Kidney glomerular epithelial cell (primary cell): ENCODE measurements around the gene SCARF1.

Experiments
- DNase-seq: peaks from one replicate; lab custom pipeline; 2025; lab: John Stamatoyannopoulos, UW

The SCARF1 gene

DNA sequence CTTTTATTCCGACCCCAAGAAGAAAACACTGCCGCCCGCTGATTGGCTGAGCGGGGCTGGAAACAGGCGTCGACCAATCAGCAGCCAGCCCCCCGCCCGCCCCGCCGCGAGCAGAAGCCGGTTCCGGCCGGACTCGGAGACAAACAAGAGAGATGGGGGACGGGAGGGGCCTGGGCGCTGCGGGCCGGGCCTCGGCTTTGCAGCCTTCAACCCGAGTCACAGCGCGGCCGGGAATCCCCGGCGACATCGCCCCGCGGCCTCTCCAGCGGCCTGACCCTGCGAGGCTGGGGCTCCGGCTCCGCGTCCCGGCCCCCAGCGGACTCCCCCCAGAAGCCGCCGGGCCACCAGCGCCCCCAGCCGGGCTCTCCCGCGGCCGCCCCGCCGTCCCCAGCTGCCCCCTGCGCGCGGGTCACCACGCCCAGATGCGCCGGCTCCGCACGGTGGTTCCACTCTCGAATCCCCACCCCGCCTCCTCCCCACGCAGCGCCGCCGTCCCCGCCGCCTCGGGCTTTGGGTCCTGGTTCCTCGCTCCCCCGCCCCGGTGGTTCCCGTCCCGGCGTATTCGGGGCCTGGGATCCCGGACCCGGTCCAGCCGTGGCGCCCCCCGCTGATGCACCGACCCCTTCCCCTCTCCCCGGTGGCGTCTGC, 16.6 kb downstream of the SCARF1 start:
- peak; percentile 66 for DNase-seq

DNA sequence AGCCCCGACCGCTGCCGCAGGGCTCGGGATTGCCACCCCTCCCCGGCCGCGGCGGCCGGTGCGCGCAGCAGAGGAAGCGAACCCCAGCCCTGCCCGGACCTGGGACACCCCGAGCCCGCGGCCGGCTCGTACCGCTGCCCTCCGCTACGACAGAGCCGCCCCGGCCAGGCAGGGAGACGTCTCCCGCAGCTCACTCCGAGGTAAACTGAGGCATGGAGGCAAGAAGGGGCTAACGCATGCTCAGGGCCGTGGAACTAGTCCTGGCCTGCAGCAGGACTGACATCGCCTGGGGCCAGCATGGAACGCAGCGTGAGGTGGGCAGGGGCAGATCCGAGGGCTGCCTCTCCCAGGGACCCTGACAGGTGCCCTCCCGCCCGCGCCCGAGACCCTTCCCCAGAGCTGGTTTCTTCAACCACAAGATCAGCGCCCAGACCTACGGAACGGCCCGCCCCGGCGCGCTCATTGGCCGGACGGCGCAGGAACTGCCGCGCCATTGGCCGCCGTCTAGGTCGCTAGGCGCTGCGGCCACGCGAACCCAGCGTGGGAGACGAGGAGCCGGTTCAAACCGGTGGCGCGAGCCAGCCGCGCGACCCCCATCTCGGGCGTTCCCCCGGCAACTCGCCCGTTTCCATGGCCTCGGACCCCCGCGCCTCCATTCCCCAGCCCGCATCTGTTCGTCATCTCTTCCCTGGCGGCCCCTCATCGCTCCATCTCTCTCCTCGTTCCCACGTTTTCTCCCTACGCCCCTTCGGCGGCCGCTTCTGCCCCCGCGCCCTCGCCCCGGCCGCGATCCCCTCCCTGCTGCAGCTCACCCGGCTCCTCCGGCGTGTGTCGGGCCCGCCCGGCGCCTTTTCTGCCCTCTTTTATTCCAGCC, 17.3 kb downstream of the SCARF1 start, which contains the start of gene SLC43A2:
Gene SLC43A2, minus strand, starts transcription at position 853 of the 874 bp plus-strand sequence. CDS start 960 bp downstream, outside the sequence.
- peak; percentile 27 for DNase-seq

DNA sequence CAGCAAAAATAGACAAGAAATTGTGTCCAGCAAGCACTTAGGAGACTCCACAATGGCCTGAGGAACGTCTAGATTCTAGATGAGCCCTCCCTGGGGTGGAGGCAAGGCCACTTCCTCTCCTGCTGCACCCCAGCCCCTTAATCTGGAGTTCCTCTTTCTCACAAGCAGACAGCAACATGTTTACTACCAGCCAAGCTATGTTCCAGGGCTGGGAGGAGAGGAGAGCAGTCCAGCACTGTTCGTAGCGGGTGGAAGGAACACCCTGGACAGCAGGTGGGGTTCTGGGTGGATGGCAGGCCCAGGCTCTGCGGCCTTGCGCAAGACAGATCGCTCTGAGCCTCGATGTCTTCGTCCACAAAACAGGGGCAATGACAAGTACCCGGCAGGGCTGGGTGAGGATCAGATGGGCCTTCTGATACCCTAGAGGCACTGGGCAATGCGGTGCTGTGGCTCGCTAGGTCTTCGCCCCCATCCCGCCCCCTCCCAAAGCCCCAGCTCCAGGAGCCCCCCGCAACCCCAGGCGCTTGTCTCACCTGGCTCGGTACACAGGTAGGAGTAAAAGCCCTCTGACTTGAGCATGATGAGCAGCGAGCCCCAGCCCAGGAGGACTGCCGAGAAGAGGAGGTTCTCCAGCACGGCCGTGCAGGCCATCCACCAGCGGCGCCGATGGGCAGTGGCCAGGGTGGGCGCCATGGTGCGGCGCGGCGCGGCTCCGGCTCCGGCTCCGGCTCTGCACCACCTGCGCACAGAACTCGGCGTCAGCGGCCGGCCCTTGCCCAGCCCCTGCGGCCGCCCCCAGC, 18.1 kb downstream of the SCARF1 start:
- no peak for DNase-seq

DNA sequence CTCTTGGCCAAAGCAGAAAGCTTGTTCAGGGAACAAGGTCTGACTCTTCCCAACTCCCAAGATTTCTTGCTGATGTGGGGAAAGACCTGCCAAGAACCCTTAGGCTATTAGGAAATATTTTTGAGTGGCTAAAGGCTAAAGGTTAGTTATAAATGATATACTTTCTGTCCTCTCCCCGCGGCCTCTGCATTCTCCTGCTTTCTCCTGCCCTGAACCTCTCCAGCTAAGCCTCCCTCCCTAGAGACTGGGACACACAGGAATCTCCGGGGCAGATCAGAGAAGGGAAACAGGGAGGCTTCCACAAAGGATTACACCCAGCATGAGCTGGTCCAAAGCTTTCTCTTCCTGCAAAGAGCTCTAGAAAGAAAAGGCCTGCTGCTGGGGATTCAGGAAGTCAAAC, 19.2 kb downstream of the SCARF1 start:
- no peak for DNase-seq

DNA sequence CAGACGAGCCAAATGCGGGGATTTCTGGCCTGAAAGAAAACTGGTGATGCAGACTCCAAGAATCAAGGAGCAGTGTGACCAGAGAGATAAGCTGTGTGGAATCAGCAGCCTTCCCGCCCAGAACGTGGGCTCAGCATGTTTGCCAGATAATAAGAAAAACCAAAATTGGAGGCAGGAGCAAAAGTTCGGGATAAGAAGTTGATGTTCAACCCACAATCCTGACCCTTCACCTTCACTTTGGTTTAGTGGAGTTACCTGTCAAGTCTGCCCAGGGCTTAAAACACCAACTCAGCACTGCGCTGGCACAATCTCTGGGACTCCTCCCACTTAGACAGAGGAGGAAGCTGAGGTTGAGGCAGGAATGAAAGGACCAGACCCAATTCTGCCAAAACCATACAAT, 20.0 kb downstream of the SCARF1 start:
- no peak for DNase-seq

DNA sequence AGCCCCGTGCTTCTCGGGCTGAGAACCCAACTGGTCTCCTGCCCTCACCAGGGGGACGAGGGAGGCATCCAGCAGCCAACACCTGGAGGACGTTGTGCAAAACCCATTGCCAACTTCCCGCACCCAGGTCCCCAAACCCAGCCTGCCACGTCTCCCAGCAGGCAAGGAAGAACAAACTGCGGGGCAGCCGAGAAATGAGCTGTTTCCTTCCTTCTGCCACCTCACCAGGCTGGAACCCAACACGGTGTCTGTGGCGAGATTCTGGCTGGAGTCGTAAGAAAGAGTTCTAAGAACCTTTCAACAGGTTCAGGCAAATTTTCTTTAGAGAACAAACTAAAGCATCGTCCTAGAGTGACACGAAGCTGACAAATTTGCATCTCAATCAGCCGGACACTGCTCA, 20.5 kb downstream of the SCARF1 start:
- no peak for DNase-seq

DNA sequence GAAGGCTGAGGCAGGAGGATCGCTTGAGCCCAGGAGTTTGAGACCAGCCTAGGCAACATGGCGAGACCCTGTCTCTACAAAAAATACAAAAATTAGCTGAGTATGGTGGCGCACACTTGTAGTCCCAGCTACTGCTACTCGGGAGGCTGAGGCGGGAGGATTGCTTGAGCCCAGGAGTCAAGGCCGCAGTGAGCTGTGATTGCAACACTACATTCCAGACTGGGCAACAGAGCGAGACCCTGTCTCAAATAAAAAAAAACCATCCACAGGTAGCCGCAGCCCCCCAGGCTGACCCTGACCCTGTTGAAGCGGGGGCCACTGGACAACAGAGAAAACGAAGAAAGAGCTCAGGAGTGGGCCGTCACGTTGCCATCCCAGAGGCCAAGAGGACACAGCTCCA, 20.9 kb downstream of the SCARF1 start:
- DNase-seq, result no peak

DNA sequence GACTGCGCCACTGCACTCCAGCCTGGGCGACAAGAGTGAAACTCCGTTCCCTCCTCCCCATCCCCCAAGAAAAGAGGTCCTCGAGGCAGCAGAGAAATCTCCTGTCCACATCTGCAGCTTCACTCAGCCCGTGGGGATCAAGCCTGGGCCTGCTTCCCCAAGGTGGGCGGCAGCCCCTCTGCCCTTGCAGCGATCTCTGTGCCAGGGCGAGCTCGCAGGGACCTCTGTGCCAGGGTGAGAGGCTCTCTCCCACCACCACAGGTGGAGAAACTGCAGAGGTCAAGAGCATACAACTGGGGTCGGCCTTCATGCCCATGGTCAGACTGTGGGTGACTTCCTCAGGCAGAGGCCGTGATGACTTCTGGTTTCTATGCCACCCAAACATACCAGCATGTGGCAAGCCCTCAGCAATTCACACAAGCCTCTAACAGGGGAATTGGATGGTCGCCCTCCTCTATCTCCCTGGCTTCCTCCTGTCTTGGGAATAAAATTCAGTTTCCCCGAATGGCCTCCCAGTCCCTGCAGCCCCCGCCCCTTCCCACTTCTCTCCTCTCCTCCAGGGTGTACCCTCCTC, 22.4 kb downstream of the SCARF1 start:
- no peak for DNase-seq

DNA sequence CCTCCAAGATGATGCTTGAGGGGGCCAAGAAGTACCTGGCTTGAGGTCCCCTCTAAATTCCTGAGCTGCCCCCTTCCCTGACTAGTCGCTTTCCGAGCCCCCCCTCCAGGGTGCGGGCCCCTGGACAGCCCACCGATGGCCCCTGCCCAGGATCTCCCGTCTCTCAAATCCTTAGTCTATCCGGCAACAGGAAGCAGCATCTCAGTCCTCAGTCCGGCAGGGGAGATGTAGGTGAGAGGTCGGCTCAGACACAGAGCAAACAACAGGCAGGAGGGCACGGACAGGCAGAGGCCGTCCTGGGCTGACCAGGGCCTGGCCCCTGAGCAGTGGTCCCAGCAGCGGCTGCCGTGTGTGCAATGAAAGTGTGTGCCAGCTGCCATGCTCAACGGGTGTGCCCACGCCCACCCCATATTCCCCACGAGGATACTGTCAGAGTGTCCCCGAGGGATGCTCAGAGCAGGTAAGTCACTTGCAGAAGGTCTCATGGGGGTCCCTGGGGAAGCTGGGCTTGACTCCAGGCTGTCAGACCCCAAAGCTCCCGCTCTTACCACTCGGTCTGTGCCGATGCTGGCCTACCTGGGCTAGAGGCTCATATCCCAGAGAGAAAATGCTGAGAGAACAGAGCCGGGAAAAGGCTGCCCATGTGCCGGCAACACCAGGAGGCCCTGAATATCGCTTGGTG, 24.1 kb downstream of the SCARF1 start:
- no peak for DNase-seq

DNA sequence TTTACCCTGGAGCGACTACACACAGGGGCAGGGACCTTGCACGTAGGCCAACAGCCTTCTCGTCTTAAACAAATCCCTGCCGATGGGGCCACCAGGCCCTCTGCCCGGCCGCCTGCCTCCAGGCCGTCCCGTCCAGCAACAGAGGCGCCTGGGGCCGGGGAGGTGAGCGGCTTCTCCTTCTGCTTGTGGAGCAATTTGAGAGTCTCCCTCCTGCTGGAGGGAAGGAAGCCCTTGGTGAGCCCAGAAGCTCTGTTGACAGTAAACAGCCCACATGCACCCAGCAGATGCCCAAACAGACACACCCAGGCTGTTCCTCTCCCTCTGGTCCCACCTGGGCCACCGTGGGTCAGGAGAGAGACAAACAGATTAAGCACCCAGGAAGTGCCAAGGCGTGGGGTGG, 25.0 kb downstream of the SCARF1 start:
- no peak for DNase-seq

DNA sequence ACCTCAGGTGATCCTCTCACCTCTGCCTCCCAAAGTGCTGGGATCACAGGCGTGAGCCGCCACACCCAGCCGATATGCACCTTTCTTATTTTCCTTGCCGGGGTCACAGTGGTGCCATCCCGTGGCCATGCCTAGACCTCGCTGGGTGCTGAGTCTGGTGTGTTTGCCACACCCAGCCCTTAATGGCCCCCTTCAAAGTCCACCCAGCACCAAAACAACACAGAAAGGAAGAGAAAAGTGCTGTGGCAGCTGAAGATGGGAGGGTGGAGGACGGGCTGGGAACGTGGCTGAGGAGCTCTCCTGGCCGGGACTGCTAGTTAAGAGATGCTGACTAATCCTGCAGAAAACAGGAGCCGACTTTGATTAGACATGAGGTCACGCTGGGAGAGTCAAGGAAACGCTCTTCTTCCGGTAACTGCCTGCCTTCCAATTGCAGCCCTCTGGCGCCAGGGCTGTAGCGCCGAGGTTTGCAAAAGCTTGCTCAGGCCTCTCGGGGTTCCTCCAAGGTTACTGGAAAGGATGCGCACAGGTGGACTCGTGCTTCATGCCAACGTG, 27.8 kb downstream of the SCARF1 start:
- DNase-seq, result no peak

DNA sequence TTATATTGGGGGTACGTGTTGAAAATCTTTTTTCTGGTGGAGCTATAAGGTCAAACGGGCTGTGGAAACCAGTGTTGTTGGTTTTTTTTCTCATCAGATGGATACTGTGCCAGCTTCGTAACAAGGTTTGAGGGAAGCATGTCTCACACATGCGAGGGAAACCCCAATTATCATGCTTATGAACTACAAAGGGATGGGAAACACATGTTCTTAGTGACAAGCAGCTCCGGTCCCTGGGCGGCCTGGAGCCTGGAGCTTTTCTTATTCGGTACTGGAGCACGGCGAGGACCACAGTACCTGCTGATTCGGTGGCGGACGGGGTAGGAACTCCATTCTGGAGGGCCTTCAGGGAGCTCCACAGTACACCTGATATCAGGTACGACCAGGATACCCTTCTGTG, 29.4 kb downstream of the SCARF1 start:
- DNase-seq, result no peak

DNA sequence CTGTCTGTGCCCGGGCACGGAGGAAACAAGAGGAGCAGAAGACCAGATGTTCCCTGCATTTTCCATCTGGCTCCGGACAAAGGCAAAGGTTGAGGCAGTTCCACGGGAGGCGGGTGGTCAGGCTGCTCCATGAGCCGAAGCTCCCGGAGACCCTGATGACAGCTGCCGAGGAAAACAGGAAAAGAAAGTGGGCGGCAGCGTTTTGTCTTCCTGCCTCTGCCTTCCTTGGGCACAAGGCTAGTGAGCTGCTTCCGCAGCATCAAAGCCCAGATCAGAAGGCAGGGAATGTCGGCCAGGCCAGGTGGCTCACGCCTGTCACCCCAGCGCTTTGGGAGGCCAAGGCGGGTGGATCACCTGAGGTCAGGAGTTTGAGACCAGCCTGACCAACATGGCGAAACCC, 33.1 kb downstream of the SCARF1 start:
- DNase-seq, result no peak

DNA sequence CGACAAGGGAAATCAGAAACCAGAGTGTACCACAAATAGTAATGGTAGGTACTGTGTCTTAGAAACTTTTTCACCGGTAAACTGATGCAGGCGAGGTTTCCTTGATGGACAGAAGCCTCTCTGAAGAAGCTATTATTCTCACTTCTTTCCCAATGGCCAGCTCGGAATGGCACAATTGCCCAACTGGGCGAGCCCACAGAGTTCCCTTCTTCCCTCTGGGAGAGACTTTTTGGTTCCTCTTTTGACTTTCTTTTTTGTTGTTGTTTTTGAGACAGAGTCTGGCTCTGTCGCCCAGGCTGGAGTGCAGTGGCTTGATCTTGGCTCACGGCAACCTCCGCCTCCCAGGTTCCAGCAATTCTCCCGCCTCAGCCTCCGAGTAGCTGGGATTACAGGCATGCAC, 33.8 kb downstream of the SCARF1 start:
- no peak for DNase-seq

DNA sequence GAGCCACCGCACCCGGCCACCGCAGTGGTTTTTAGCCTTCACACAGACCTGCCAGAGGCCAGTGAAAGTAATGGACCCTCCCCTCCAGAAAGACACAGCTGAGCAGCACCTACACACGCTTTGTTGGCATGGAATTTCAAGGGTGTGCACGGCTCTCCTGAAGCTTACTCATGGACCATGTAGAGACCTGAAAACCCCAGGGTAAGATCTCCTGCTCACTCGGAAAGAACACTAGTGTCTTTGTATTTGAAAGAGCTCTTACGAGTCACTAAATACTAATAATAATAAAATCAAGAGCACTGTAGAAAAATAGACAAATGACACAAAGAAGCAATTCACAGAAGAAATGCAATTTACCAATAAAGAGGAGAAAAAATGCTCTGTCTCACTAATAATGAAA, 36.9 kb downstream of the SCARF1 start:
- no peak for DNase-seq

DNA sequence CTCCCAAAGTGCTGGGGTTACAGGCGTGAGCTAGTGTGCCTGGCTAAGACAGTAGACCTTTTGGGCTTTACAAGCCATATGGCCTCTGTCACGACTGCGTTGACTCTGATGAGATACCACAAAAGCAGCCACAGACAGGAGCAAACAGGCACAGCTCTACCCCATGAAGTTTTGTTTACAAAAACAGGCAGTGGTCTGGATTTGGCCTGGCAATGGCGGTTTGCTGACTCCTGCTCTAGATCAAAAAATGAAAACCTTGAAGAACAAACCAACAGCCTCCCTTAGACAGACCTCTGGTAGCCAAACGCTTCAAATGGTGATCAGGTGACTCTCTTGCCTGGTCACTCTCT, 37.6 kb downstream of the SCARF1 start:
- DNase-seq, result no peak

DNA sequence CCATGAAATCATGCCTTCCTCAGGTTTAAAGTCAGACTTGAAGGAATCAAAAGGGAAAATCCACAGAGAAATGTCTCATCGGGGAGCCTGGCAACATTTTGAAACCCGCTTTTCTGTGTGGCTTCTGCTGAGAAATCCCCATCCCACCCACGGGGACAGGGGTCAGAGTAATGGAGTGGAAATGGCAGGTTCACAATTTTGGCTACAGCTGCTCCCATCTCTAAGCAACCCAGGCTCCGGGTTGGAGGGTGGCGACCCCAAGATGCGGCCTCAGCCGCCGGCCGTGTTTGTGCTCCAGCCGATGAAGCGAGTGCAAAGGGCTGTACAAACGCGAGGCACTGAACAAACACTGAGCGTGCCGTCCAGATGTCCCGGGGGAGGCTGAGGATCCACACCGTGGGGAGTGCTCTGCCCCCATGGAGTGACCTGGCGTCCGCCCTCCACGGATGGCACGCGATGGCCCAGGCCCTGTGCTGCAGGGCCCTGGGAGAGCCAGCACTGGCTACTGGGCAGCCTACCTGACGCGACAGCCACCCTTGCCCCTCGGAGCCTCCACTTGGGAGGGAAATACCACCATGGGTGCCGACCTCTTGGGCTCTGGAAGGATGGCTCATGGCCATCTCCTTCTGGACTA, 39.1 kb downstream of the SCARF1 start:
- DNase-seq, result no peak

DNA sequence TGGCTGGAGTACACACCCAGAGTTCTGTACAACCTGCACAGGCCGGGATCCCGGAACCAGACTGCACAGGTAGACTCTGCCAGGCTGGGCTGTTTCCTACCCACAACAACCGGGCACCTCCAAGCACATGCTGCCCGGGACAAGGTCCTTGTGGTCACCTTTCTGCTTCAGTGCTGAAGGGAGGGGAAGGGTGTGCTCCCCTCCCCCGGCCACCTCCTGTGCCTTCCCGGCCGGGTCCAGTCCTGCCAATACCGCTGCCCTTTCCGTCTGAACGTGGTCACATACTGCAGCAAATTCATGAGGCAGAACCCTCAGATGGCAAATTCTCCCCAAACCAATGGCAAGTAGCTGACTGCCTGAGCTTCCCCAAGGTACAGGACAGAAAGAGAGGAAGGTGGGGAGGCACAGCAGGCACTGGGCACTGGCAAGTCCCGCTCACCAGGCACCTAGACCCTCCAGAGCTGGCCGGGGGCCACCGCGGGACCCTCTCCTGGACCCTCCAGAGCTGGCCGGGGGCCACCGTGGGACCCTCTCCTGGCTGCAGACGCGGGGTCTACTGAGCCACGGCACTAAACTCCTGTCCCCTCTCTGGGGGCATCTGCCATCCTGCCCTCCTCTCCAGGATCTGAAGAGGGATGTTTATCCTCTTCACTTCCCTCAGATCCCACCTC, 39.7 kb downstream of the SCARF1 start:
- DNase-seq, result no peak

DNA sequence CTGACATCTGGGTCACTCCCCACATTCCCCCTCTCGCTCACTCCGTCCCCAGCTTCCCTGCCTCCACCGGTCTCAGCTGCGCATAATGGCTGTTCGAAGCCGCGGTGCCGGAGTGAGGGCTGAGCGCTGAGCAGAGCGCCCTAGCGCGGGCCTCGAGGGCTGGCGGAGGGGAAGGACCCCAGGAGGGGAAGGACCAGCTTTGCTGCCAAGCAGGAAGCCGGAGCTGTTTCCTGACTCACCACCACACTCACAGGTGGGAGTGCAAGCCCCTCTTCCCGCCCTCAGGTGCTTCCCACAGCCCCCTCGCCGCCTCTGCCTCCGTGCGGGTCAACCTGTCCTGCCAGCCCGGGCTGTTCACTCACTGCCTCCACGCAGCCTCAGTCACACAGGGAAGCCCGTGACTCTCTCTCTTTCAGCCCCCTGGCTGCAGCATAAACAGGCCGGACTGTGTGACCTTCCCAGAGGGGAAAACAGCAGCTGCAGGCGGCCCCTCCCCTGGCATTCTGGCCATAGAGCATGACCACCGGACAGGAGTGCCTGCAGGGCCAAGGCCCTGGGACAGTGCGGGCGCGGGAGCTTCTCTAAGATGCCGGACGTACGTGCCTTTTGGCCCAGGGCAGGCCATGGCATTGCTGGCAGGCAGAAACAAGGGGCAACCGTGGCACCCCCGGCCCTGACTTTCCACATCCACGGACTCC, 40.6 kb downstream of the SCARF1 start:
- no peak for DNase-seq

DNA sequence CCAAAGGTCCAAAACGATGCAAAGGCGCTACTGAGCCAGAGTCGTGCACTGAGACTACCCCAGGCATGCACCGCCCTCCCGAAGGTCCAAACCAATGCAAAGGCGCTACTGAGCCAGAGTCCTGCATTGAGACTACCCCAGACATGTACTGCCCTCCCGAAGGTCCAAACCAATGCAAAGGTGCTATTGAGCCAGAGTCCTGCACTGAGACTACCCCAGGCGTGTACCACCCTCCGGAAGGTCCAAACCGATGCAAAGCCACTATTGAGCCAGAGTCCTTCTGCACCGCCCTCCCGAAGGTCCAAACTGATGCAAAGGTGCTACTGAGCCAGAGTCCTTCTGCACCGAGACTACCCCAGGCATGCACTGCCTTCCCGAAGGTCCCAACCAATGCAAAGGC, 44.0 kb downstream of the SCARF1 start:
- no peak for DNase-seq
